Motor neuron (in vitro differentiated cells): ENCODE data around the gene JMJD4. TPM values are rescaled to one million over a fixed set of nuclear protein-coding genes. Genes with fewer than 3 reads are reported as not detected.

Experiments
- ATAC-seq, 8 experiments: fragments of 200-7000 bp; cut with Tn5 transposase; replicated peaks in 6 of 8; 2 replicates each; pipeline ENCODE4 v1.8.0; 2021; ENCODE audit warnings: mild to moderate bottlenecking in 8 of 8, moderate library complexity in 8 of 8
- H3K27ac ChIP-seq, 2 donors: fragments of 250-450 bp; sonication (Bioruptor Pico); 2 replicates each; pipeline ENCODE4 v1.9.0; 2021; ENCODE audit warnings: antibody characterized with exemption in 2 of 2, mild to moderate bottlenecking in 2 of 2, moderate library complexity in 1 of 2
- H3K4me1 ChIP-seq, 2 donors: fragments of 250-450 bp; sonication (Bioruptor Pico); replicated peaks in 1 of 2; 2 replicates each; pipeline ENCODE4 v1.6.1; 2021; ENCODE audit warnings: antibody characterized with exemption in 2 of 2, mild to moderate bottlenecking in 2 of 2, moderate library complexity in 1 of 2
- H3K4me3 ChIP-seq, 5 donors: fragments of 250-450 bp; sonication (Bioruptor Pico); 2 replicates each; pipeline ENCODE4 v1.9.0; 2021; ENCODE audit warnings: antibody characterized with exemption in 5 of 5, mild to moderate bottlenecking in 5 of 5, moderate library complexity in 4 of 5
- WGBS, 10 experiments: fragments of 450-650 bp; shearing (Covaris generic); methylation state at CpG; one replicate each; pipeline ENCODE4 v1.0.0; 2022; 5-methylcytosine and 5-hydroxymethylcytosine counted together
- in situ Hi-C, 9 experiments: fragments of 400-800 bp; cut with MboI; loops; one replicate each; pipeline ENCODE4 v1.15.0; 2021; ENCODE audit warnings: low sequenced_read_pairs in 9 of 9, low pct_unique_long_range_greater_than_20kb in 2 of 9; ENCODE audit not compliant: unreplicated experiment in 9 of 9
- total RNA-seq, 8 experiments: library from RNA; unstranded; fragments of 300-600 nt; gene quantifications; 2 replicates each; pipeline versions ENCODE4 v1.2.3 to v1.2.4, GENCODE V29; 2022

The JMJD4 gene
- total RNA-seq, 8 experiments from 2014 or later: 16.8 to 27.5 (median 21.1) TPM

DNA sequence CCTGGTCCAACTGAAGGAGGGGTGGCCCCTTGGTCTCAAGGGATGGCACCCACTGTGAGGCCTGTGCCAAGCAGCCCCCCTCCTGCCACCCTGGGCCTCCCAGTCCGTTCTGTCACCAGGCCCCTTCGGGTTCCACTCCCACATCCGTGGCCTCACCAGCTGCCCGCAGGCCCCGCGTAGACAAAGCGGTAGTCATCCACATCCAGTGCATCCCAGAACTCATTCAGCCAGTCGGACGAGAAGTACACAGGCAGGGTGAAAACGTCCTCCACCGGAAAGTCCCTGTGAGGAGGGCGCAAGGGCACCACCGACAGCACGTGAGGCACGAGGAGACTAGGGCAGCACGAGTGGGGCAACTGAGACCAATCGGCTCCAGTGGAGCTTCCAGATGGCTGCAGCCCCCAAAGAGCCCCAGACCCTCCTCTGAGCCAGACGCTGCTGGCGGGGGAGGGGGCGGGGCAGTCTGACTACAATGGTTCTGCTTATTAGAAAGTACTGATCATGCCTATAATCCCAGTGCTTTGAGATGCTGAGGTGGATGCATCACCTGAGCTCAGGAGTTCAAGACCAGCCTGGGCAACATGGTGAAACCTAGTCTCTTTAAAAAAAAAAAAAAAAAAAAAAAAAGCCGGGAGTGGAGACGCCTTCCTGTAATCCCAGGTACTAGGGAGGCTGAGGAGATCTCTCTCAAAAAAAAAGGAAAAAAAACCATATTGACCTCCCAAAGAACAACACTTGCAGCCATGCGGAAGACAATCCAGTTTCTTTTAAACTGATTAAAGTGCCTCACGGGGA, 1.2 kb downstream of the JMJD4 start:
- peak overlapping the region; percentile 80 to 91 for H3K27ac ChIP-seq
- H3K4me1 ChIP-seq: peaks cover 26 to 31% of the 10 kb centered on the region in 2 donors
- WGBS, 10 experiments: 13 to 83% (median 55%) methylated on average over 1 to 11 of the region's 24 CpGs; no CpG with 5 or more reads in 1 of the 10 experiments
- in situ Hi-C loops: loop anchor here in 1 of 9 experiments (25.0 kb wide), 1 partner anchor 247 kb away; no protein-coding TSS in a partner anchor
- no peak for ATAC-seq
- peak overlapping the region; percentile 74 to 95 (median 81) for H3K4me3 ChIP-seq

DNA sequence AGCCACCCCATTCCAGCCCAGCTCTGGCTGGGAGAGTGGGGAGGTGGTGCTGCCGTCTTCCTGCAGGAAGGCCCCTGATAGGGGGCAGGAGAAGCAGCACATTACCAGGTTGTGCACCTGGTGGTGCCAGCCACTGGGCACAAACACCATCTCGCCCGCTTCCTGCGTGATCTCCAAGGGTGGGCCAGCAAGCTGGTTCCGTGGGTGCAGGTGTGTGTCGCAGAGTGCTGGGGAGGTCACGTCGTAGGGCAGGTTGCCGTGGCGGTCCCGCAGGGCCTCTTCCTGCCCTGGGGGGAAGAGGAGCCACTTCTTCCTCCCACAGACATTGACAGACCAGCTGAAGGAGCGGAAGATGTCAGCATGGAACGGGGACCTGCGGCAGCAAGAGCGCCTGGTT, 1.8 kb downstream of the JMJD4 start:
- Histone ChIP-seq H3K27ac (no peak overlapping the region), H3K4me1 (peaks cover 30 to 34% of the 10 kb centered on the region in 2 donors), H3K4me3 (no peak overlapping the region)
- WGBS, 10 experiments: 87 to 96% (median 92%) methylated on average over 3 to 9 of the region's 15 CpGs; no CpG with 5 or more reads in 6 of the 10 experiments
- in situ Hi-C loops: loop anchor here in 1 of 9 experiments (25.0 kb wide), 1 partner anchor 246 kb away; no protein-coding TSS in a partner anchor
- ATAC-seq: no peak

DNA sequence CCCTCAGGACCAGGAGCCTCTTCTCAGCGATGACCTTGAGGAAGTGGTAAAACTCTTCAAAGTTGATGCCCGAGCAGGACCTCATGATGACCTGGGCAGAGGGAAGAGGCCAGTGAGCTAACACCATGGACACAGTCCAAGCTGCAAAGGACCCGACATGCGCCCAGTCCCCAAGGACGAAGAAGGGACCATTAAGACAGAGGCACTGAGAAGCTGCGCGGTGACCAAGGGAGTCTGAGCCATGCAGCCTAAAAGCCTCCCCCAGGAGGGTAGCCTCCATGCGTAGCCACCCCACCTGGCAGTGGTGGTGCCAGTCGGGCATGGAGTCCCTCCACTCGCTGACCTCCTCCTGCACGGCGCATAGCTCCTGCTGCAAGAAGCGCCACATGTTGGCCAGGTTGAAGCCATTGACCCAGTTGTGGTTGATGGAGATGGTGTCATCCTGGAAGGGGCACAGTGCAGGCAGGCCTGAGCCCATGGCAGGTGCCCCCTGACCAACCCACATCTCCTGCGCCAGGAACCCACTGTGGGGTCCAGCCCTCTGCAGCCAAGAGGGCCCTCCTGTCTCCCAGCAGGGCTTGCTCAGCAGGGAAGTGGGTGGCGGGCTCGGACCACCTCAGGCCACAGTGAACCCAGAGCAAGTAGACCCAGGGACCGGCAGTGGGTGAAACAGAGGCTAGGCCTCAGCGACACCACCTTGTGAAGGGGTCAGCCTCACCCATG, 2.4 kb downstream of the JMJD4 start:
- WGBS, 10 experiments: 93 to 100% (median 98%) methylated on average over 2 to 12 of the region's 18 CpGs; no CpG with 5 or more reads in 4 of the 10 experiments
- no peak overlapping the region for H3K4me3 ChIP-seq
- H3K27ac ChIP-seq: no peak overlapping the region
- no peak for ATAC-seq
- in situ Hi-C loops: loop anchor here in 1 of 9 experiments (25.0 kb wide), 1 partner anchor 245 kb away; no protein-coding TSS in a partner anchor
- peaks cover 30 to 36% of the 10 kb centered on the region in 2 donors for H3K4me1 ChIP-seq

DNA sequence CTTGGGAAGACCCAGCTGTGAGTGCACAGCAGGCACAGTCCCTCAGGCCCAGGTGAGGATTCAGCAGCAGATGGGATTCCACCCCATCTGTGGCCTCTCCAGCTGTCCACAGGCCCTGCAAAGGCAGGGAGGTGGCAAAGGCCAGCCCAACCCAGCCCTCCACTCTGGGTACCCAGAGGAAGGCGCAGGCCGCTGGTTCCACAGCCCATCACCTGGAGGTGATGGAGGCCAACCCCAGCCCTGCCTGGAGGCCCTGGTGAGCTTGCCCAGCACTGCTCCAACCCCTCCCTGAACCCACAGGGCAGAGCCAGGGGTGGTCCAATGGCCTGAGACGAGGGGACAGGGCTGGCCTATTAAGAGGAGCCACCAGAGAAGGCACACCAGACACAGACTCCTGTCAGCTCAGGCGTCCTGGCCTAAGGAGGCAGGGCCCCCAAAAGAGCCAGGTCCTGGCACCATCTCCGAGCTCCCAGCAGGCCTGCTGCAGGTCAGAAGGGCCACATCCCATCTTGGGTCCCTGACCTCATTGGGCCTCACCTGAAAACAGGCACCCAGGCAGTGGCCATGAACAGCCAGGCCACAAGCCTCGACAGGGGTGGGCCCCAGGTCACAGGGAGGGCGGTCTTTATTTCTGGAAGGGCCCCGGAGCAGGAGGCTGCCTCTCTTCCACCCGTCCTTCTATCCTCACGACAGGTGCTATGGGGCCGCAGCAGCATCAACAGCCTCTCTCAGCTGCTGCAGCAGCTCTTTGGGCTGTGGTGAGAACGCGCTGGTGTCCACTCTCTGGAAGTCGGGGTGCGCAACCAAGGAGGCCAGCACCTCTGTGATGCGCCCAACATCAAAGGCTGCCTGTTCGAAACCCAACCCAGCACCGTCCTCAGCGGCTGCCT, 3.2 kb downstream of the JMJD4 start:
- Histone ChIP-seq H3K4me1 (peaks cover 30 to 40% of the 10 kb centered on the region in 2 donors), H3K27ac (no peak overlapping the region), H3K4me3 (no peak overlapping the region)
- no peak for ATAC-seq
- in situ Hi-C loops: loop anchor here in 1 of 9 experiments (25.0 kb wide), 1 partner anchor 245 kb away; no protein-coding TSS in a partner anchor
- WGBS, 10 experiments: 88 to 100% (median 97%) methylated on average over 1 to 18 of the region's 19 CpGs; no CpG with 5 or more reads in 4 of the 10 experiments

DNA sequence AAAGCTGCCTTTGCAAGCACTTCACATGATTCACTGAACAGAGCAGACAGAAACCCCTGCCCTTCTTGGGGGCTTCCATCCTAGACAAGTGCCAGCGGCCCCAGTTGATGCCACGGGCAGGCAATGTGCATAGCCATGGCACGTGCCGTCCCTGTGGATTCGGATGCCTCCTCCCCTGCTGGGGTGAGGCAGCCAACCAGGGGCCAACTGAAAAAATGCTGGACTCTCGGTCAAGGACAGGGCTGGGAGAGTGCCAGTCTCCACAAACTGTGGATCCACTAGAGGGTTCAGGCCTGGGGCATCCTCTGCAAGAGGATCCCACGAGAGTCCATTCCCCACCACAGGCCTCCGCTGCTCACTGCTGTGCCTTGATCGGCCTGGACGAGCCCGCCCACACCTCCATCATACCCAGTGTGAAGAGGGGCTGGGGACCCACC, 3.8 kb downstream of the JMJD4 start:
- H3K4me1 ChIP-seq: peaks cover 30 to 34% of the 10 kb centered on the region in 2 donors
- WGBS, 10 experiments: 73 to 93% (median 91%) methylated on average over 1 to 8 of the region's 11 CpGs; no CpG with 5 or more reads in 3 of the 10 experiments
- ATAC-seq: no peak
- in situ Hi-C loops: loop anchor here in 1 of 9 experiments (25.0 kb wide), 1 partner anchor 244 kb away; no protein-coding TSS in a partner anchor
- no peak overlapping the region for H3K4me3 ChIP-seq
- H3K27ac ChIP-seq: no peak overlapping the region

DNA sequence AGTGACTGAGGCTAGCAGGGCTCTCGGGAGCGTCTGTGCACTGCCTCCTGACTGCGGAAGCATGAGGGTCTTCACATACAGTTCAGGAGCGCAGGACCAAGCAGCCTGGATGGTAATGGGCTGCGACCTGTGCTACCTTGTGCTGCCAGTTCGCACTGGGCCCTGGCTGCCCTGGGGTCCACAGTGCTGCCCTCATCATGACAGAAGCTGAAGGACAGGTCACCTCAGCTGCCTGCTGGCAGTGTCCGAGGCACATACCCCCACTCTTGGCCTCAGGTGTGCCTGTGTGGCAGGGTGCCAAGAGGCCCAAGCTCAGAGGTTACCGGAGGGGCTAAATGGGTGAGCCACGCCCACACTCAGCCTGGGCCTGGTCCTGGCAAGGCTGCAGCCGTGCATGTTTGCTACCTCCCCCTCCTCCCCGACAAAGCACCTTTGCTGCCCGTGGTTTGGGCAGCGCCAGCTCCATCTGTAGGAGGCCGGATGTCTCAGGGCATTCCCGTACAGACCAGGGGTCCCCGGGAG, 4.4 kb downstream of the JMJD4 start:
- no peak overlapping the region for H3K27ac ChIP-seq
- ATAC-seq: no peak
- H3K4me1 ChIP-seq: peaks cover 27 to 31% of the 10 kb centered on the region in 2 donors
- WGBS, 10 experiments: 33 to 70% (median 63%) methylated on average over 3 to 10 of the region's 16 CpGs; no CpG with 5 or more reads in 4 of the 10 experiments
- H3K4me3 ChIP-seq: no peak overlapping the region
- in situ Hi-C loops: loop anchor here in 1 of 9 experiments (25.0 kb wide), 1 partner anchor 243 kb away; no protein-coding TSS in a partner anchor

DNA sequence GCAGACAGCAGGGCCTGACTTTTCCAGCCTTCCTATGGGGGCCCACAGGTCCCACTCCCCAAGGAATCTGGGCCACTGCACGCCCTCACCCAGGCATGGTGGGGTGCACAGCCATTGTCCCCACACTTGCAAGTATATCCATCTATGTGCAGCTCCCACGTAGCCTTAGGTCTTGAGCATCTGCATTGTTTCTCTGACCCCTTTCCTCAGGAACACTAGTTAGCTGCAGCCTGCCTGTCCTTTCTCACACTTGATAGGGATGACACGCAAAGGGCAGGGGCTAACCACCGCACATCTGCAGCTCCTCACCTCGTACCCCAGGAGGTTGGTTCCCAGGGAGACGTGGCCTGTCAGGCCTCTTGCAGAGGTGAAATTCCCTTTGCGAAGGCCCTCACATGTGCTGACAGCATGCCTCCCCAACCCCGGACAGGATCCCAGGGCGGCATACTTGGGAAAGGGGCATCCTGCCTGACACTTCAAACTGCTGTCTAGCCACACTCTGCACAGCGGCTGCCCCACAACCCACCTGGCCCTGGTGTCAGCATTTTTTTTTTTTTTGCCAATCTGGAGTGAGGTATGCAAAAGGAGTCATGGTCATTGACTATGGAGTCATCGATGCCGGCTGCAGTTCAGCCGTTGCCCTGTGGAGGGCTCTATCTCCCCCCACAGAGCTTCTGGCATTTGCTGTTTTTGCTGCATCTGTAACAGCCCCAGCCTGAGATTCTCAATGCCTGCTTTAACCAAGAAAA, 5.0 kb downstream of the JMJD4 start:
- Histone ChIP-seq H3K27ac (peak overlapping the region in 1 of 2 donors; percentile 16), H3K4me1 (peaks cover 27 to 34% of the 10 kb centered on the region in 2 donors), H3K4me3 (no peak overlapping the region)
- WGBS, 10 experiments: 0 to 69% (median 47%) methylated on average over 3 to 13 of the region's 13 CpGs; no CpG with 5 or more reads in 4 of the 10 experiments
- ATAC-seq: peak in 7 of 8 experiments; percentile 5 to 31 (median 8)
- in situ Hi-C loops: loop anchor here in 1 of 9 experiments (25.0 kb wide), 1 partner anchor 243 kb away; no protein-coding TSS in a partner anchor

DNA sequence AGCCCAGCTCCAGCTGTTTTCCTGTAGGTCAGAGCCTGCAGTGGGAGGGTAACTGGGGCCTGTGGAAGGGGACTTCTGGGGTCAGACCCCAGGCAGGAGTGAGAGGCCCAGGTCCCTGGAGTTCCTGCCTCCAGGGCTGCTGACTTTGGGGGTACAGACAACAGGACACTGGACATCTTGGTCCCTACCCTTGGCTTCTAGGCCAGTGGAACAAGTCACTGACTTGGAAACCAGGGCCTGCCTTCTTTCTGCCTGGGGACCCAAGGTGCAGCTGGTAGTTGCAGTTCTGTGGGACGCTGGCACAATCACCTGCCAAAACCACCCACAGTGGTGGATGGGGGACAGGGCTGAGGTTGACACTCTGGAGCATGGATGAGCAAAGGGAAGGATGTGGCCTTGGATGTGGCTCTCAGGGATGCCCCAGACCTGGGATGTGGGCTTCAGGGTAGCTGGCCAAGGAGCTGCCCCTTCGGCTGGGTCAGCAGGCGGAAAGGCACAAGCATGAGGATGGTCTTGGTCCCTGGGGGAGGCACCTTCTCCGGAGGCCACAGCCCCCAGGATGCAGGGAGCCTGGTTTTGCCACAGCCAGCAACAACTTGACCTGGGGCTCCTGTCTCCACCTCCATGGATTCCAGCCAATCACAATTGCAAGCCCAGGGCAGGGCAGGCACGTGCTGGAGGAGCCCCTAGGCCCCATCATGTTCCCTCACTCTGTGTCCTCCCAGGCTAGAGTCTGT, 5.8 kb downstream of the JMJD4 start:
- peak overlapping the region; percentile 5 to 16 for H3K27ac ChIP-seq
- WGBS, 10 experiments: 21 to 100% (median 68%) methylated on average over 1 to 5 of the region's 5 CpGs; no CpG with 5 or more reads in 4 of the 10 experiments
- peak overlapping the region; percentile 36 to 44 (median 42) for H3K4me3 ChIP-seq
- peaks cover 27 to 34% of the 10 kb centered on the region in 2 donors for H3K4me1 ChIP-seq
- in situ Hi-C loops: loop anchor here in 1 of 9 experiments (25.0 kb wide), 1 partner anchor 242 kb away; no protein-coding TSS in a partner anchor
- ATAC-seq: no peak

DNA sequence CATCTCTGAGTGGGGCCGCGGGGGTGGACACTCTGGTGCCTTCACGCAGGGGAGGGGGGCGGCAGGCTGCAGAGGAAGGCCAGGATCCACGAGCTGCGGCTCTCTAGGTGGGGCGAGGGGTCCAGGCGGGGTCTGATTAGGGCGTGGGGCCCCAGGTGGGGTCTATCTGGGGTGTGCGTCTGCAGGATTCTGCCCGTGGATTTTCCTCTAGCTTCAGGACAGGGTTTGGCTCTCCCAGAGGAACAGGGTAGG, 6.3 kb downstream of the JMJD4 start:
- 27% methylated on average over 2 of the region's 11 CpGs; no CpG with 5 or more reads in 9 of the 10 experiments for WGBS, 10 experiments
- peak in 6 of 8 experiments; percentile 4 to 18 (median 10) for ATAC-seq
- in situ Hi-C loops: loop anchor here in 1 of 9 experiments (25.0 kb wide), 1 partner anchor 242 kb away; no protein-coding TSS in a partner anchor
- Histone ChIP-seq H3K27ac (peak overlapping the region; percentile 5 to 16), H3K4me3 (peak overlapping the region; percentile 36 to 44 (median 42)), H3K4me1 (peaks cover 22 to 30% of the 10 kb centered on the region in 2 donors)

DNA sequence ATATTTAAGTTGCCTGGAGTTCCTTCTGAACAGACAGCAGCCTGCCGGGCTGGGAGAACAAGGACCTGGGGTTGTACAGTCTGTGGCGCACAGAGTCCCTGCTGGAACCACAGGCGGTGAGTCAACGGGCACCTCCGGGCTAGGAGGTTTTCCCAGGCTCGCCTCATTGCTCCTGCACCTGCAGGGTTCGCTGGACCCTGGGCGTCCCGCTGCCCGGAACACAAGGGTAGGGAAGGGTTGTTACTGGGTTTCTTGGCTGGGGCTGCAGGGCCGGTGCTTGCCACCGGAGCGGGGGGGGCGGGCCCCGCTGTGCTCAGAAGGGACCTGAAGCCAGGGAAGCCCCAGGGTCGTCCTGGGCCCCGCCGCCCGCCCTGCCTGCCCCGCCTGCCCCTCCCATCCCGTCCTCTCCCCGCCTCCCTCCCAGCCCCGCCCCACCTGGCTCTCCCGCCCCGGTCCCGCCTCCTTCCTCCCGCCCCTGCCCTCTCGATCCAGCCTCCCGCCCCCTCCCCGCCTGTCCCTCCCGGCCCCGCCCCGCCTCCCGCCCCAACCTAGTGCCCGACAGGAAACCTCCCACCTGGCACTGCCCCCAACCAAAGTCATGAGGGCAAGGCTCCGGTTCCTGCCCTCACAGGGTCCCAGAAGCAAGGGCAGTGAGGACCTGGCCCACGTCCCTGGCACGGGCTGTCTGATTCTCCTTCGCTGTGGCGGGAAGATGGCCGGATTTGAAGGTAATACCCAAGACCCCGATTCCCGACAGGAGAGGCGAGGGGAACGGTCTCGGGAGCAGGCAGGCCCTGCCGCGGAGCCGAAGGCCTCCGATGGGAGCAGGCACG, 6.8 kb downstream of the JMJD4 start:
- 0 to 13% (median 0%) methylated on average over 1 to 9 of the region's 51 CpGs; no CpG with 5 or more reads in 4 of the 10 experiments for WGBS, 10 experiments

More for the DNA sequence above, 6.8 kb downstream of the JMJD4 start:
- in situ Hi-C loops: loop anchor here in 1 of 9 experiments (25.0 kb wide), 1 partner anchor 241 kb away; no protein-coding TSS in a partner anchor
- peak; percentile 58 to 87 (median 84) for ATAC-seq
- Histone ChIP-seq H3K27ac (peak overlapping the region; percentile 5 to 16), H3K4me3 (peak overlapping the region; percentile 36 to 44 (median 42)), H3K4me1 (peaks cover 20 to 28% of the 10 kb centered on the region in 2 donors)
